H4 (cell line): ENCODE results near the gene RNPS1. TPM values are rescaled to one million over a fixed set of nuclear protein-coding genes. Genes with fewer than 3 reads are reported as not detected.

ENCODE experiments used
- DNase-seq: peaks from one replicate; pipeline ENCODE4 v3.0.0-alpha.2; 2015; ENCODE audit warnings: low spot score
- total RNA-seq: library from RNA; depleted of rRNA; stranded (reverse); fragments of >200 nt; shearing (Covaris generic); gene quantifications from 2 replicates; pipeline ENCODE4 v1.2.3, GENCODE V29; 2014

The RNPS1 gene
- total RNA-seq, 1 experiment from 2014 or later = 144 TPM

DNA sequence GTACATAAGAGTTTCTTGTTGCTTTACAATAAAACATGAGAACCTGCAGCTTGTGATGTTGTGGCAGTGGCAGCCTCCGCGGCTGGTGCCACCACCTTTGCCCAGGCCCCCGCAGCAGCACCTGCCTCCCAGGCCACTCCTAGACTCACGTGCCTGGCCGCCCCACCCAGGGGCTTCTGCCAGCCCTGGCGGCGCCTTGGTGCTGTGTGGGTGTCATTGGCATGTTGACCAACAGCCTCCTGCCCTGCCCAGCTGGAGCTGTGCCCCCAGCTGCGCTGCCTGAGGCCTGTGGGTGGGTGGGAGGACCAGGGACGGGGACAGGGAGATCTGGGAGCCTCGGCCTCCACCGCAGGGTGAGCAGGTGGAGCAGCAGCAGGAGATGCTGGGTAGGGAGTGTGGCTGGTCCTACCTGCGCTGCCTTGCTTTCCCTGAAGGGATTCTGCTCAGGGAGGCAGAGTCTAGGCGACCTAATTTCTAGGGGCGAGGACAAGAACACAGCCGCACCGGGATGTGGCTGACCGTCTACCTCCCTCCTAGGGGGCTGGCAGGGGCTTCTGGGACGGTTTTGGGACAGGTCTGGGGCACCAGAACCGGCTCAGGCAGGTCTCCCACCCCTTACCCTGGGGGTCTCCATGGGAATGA is 32.1 kb downstream of the RNPS1 start:
- DNase-seq = no peak

DNA sequence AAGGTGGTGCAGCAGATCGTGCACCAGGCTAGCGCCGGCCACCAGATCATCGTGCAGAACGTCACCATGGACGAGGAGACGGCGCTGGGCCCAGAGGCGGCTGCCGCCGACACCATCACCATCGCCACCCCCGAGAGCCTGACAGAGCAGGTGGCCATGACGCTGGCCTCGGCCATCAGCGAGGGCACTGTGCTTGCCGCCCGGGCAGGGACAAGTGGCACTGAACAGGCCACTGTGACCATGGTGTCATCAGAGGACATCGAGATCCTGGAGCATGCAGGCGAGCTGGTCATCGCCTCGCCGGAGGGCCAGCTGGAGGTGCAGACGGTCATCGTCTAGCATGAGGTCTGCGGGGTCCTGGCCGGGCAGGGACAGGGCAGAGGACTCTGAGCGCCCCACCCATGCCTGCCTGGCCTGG is 32.7 kb downstream of the RNPS1 start:
- DNase-seq = no peak

DNA sequence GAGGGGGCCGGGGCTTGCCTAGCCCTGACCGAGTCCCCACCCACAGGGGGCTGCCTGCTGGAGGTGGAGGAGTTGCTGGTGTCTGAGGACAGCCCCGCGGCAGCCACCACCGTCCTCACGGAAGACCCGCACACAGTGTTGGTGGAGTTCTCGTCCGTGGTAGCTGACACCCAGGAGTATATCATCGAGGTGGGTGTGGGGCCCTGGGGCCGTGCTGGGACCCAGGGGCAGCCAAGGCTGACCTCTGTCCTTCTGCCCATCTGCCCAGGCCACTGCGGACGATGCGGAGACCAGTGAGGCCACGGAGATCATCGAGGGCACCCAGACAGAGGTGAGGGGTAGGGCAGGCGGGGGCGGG is 33.1 kb downstream of the RNPS1 start:
- no peak for DNase-seq

DNA sequence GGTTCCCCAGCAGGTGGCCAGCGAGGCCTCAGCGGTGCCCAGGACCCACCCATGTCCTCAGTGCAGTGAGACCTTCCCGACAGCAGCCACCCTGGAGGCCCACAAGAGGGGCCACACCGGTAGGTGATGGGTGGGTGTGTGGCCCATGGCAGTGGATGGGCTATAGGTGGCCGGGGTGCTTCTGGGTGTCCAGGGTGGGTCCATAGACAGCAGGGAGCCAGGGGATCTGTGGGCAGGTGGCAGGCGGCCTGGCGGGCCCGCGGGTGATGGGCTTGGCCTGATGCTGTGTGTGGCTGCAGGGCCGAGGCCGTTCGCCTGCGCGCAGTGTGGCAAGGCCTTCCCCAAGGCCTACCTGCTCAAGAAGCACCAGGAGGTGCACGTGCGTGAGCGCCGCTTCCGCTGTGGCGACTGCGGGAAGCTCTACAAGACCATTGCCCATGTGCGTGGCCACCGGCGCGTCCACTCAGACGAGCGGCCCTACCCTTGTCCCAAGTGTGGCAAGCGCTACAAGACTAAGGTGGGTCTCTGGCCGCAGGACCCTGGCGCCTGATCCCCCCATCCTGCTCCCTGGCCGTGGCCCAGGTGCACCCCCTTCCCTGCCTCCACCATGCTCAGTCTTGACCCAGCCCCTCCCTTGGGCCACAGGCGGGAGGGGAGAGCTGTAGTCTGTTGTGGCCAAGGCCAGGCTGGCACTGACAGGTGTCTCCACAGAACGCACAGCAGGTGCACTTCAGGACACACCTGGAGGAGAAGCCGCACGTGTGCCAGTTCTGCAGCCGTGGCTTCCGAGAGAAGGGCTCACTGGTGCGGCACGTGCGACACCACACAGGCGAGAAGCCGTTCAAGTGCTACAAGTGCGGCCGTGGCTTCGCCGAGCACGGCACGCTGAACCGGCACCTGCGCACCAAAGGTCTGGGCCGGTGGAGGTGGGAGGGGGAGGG is 33.8 kb downstream of the RNPS1 start:
- no peak for DNase-seq

DNA sequence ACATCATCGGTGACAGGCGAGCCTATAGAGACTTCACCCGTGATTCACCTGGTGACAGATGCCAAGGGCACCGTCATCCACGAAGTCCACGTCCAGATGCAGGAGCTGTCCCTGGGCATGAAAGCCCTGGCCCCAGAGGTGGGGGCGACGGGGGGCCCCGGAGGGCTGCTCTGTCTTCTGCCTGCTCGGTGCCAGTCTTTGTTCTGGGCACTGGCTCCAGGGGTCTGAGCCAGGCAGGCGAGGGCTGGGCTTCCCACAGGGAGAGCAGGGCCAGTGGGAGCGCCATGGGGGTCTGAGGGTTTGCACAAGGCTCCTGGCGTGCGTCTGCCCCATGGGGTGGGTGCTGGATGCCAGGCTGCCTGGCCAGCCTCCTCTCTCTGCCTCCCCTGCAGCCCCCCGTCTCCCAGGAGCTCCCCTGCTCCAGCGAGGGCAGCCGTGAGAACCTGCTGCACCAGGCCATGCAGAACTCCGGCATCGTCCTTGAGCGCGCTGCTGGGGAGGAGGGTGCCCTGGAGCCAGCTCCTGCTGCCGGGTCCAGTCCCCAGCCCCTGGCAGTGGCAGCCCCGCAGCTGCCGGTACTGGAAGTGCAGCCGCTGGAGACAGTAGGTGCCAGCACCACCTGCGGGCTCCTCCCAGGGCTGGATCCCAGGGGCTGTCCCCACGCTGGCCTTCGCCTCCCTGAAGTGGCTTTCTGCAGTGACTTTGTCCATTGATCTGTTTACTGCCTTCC is 34.7 kb downstream of the RNPS1 start:
- DNase-seq = no peak

DNA sequence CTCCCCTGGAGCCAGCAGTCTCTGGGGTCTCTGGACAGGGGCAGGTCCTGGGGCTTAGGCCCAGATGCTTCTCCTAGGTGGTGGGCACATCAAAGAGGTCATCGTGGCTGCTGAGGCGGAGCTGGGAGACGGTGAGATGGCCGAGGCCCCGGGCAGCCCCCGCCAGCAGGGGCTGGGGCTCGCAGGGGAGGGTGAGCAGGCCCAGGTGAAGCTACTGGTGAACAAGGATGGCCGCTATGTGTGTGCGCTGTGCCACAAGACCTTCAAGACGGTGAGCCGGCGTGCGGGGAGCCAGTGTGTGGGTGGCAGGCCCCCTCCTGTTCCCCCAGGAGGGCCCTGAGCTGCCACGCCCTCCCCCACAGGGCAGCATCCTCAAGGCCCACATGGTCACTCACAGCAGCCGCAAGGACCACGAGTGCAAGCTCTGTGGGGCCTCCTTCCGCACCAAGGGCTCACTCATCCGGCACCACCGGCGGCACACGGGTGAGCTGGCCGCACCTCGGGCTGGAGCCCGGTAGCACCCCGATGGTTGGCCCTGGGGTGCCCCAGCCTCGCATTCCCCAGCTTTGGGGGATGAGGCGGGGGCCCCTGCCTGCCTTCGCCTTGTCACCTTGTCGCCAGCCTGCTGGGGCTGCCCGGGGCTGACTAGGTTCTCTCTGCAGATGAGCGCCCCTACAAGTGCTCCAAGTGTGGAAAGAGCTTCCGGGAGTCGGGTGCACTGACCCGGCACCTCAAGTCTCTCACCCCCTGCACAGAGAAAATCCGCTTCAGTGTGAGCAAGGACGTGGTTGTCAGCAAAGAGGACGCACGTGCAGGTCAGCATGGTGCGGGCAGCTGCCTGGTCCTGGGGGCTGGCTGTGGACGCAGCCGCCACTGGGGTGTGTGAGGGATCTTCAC is 35.6 kb downstream of the RNPS1 start:
- DNase-seq = no peak

DNA sequence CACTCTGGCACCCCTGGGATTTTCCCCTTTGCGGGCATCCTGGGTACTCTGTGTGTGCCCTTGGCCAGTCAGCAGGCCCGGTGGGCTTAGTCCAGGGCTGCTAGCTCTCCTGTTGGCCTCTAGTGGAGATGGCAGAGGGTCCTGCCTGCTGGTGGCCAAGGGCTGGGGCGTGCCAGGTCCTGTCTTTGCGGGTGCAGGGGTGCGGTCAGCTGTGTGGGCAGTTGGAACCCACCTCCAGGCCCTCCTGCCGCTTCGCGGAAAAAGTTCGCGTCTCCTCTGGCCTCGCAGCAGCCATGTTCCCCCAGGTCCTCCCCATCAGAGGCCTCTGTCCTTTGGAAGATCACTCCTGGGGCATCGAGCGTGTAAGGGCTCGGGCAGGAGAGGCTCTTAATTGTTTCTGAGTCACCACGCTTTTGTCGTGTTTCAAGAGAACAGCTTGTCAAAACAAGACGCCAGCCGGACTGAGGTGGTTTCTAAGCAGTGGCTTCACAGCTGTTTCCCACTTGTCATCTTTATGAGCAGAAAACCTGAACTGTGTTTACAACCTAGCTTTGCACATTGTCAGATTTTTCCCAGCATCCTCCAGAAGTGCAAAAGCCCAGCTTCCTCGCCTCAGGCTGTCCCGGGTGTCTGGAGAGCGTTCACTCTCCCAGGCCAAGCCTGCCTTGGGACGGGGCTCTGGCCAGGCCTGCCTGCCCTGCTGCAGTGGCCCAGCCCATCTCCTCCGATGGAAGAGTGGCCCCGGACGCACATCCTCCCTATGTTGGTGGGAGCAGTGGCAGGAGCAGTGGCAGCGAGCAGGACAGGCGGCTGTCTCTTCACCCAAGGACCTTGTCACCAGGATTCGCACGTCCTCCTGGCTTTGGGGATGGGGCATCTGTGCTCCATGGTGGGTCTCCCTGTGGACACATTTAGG is 36.7 kb downstream of the RNPS1 start:
- no peak for DNase-seq

DNA sequence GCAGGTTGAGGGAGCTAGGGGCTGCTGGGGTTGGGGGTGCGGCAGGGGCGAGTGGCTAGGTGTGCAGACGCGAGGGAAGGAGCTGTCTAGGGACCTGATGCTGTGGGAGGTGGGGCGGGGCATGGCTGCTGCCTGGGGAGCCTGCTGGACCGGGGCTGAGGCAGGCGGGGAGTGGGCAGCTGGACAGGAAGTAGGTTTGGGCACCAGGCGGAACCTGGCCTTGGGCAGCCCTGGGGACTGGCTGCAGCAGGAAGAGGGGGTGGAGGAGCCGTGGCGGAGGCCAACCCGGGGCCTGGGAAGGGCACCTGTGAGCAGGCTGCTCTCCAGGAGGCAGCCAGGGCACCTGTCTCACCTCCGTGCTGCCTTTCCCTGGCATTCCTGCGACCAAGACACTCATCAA is 37.5 kb downstream of the RNPS1 start:
- no peak for DNase-seq

DNA sequence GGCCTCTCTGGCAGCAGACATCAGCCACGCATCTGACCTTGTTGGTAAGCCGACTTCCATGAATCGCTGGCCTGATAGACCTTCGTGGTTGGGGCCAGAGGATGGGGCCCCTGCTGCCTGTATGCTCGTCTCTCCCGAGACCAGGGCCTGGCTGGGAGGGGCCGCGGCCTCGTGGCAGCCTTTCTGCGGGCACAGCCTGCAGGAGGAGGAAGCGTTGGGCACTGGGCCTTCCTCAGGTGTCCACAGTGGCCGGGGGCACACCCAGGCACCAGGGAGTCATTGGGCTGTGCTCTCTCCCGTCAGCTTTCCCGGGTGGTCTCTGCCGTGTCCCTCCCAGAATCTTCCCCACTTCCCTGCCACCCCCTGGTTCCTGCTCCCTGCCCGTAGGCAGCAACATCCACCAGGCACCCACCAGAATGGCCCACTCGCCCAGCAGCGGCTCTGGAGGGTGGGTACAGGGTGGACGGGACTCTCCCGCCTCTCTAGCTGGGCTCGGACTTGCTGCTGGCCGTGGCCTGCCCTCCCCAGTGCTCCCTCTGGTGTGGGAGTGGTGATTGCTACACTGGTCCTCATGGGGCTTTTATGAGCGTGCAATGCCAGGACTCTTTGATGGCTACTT is 38.2 kb downstream of the RNPS1 start:
- no peak for DNase-seq

DNA sequence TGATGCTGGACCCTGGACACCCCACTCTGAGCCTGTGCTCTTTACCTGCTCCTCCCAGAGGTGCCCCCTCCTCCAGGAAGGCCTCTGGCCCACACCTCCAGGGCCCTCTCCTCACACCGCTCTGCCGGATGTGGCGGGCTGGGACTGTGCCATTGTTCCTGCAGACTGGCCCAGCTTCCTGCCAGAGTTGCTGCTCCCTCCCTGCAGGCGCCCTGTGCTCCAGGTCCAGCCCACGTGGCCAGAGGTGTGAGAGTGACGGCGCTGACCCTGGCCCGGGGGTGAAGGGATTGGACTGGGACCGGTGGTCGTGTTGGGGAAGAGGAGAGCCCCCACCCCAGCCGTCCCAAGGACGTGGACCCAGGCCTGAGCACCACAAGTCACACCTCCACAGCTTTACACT is 38.8 kb downstream of the RNPS1 start:
- no peak for DNase-seq

DNA sequence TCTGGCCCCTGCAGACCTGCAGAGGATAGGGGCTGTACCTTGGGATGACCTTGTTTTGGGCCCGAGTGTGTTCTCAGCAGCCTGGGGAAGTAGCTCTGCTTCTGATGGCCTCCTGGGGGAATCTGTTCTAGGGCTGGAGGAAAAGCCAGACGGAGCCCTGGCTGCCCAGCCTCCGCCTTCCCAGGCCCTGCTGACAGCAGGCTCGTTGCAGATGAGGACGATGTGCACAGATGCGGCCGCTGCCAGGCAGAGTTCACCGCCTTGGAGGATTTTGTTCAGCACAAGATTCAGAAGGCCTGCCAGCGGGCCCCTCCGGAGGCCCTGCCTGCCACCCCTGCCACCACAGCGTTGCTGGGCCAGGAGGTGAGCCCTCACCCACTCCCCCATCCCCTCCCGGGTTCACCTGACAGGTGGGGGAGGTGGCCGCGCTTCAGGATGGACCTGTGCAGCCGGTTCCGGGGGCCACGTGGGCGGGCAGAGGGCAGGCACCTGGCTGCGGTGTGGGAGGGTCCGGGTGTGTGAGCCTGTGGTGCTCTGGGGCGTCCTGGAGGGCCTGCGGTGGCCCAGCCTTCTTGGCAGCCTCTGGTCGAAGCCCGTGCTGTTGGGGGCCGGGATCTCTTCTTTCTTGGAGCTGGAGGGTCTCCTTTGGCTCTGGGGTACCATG is 39.6 kb downstream of the RNPS1 start:
- DNase-seq = no peak

DNA sequence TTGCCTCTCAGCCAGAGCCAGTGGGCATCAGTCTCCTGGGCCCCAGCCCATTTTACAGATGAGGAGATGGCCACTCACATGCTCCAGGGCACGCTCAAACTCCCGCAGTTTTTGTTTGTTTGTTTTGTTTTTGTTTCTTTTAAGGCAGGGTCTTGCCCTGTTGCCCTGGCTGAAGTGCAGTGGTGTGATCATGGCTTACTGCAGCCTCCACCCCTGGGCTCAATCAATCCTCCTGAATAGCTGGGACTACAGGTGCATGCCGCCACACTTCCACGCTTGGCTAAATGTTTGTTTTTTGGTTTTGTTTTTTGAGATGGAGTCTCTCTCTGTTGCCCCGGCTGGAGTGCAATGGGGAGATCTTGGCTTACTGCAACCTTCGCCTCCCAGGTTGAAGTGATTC is 41.0 kb downstream of the RNPS1 start:
- no peak for DNase-seq

DNA sequence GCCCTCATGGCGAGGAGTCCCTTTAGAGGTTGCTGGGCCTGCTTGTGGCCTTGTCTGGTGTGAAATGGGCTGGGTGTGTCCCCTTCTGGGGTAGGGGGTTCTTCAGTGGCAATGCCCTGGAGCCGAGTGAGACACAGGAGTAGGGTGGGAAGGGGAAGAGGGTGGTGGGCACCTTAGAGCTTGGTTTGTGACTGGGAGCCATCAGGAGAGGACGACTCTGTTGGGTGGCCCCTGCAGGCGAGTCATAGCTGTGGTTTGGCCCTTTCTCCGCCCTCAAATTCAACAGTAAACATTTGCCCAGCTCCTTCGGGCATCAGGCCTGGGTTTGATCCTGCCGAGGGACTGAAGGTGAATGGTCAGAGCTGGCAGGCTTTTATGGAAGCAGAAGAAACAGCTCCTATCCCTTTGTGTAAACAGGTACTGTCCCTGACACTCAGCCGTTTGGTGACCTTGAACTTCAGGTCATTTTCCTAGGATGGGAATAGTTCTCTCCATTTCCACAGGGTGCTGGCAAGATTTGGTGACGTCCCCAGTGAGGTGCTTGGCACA is 41.6 kb downstream of the RNPS1 start:
- DNase-seq = no peak

DNA sequence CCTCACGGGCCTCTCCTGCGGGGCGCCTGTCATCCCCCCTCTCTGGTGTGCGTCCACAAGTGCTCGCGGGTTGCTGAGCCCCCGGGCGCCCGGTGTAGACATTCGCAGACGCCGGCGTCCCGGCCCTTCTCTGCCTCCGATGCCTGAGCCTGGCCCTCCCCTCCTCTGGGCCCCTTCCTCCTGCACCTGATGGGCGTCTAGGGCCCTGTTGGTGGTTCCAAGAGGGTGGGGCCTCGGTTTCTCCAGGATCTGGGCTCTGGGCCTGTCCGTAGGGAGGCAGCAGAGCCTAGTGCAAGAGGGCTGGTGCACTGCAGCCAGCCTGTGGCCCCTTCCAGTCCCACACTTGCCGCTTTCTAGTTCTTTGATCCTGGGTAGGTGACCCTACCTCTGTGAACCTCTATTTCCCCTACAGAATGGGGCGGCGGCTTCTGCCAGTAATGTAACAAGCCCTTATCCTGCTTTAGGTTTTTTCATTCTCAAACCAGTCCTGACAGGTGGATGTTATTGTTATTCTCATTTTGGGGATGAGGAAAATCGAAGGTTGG is 43.9 kb downstream of the RNPS1 start:
- no peak for DNase-seq

DNA sequence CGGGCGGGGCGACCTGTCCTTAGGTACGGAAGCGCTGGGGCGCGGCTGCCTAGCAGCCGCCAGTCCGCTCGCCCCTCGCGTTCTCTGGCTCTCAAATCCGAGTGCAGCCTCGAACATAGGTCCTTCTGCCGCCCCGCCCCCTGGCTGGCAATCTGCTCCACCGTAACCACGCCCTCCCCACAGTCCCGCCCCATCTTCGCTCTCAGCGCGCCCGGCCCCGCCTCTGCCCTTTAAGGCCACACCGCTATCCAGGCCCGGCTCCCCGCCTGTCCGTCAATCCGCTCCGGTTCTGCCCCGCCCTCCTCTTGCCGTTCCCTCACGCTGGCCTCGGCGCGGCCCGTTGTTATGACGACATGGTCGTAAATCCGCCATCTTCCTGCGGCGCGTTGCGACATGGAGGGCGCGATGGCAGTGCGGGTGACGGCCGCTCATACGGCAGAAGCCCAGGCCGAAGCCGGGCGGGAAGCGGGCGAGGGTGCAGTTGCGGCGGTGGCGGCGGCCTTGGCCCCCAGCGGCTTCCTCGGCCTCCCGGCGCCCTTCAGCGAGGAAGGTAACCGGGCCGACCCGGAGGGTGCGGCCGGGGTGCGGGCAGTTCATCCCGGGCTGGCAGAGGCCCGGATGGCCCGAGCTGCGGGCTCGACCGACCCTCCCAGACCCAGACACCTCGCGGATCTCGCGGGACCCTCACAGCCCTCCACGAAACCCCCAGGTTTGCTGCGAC is 44.5 kb downstream of the RNPS1 start, which contains the start of gene E4F1:
TSS of gene E4F1 (plus strand) at position 371 of the 721 bp plus-strand sequence. CDS start at position 394, 23 bp downstream.
- peak; percentile 99 for DNase-seq

DNA sequence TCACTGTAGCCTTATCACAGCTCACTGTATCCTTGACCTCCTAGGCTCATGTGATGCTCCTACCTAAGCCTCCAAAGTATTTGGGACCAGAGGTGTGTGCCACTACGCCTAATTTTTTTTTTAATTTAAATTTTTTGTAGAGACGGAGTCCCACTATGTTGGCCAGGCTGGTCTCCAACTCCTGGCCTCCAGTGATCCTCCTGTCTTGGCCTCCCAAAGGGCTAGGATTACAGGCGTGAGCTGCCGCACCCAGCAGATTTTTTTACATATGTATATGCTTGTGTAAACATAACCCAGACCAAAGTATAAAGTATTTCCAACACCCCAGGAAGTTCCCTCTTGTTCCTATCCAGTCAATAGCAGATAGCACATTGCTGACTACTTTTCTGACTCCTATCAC is 51.6 kb downstream of the RNPS1 start:
- no peak for DNase-seq

DNA sequence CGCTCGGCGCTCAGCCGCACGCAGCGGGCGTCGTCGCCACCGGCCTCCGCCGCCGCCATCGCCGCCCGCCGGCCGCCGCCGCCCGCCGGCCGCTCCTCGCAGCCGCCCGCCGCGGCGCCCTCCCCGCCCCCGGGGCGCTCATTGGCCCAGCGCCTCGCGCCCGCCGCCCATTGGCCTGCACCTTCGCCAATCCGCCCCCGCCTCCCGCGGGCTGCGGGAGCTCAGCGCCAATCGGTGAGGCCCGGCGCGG is 53.3 kb downstream of the RNPS1 start, which contains the start of gene PGP:
TSS of gene PGP (minus strand) at position 122 of the 250 bp plus-strand sequence. CDS start at position 59, 63 bp downstream.
- no peak for DNase-seq
